Liver (tissue), 3 donors: ENCODE measurements around the gene PPWD1.

Experiments used
- ATF3 ChIP-seq: IDR thresholded peaks from 2 replicates; pipeline ENCODE4 v1.6.1; 2016; ENCODE audit warnings: antibody characterized with exemption
- EGR1 ChIP-seq, 2 donors: IDR thresholded peaks; 2 replicates each; pipeline ENCODE4 v1.6.1; 2016 to 2018; ENCODE audit warnings: antibody characterized with exemption in 2 of 2, low read depth in 2 of 2
- GABPA ChIP-seq, 2 donors: IDR thresholded peaks in 1 of 2; conservative IDR thresholded peaks in 1 of 2; 2 replicates each; pipeline ENCODE4 v1.6.1; 2016; ENCODE audit warnings: antibody characterized with exemption in 2 of 2, mild to moderate bottlenecking in 1 of 2, moderate library complexity in 1 of 2
- HNF4G ChIP-seq: IDR thresholded peaks from 2 replicates; pipeline ENCODE4 v1.6.1; 2016; ENCODE audit warnings: antibody characterized with exemption
- JUND ChIP-seq, 2 donors: IDR thresholded peaks; 2 replicates each; pipeline ENCODE4 v1.6.1; 2016; ENCODE audit warnings: antibody characterized with exemption in 2 of 2
- MAX ChIP-seq: IDR thresholded peaks from 2 replicates; pipeline ENCODE4 v1.6.1; 2016; ENCODE audit warnings: antibody characterized with exemption
- RAD21 ChIP-seq, 2 donors: IDR thresholded peaks; 2 replicates each; pipeline ENCODE4 v1.6.1; 2016; ENCODE audit warnings: antibody characterized with exemption in 2 of 2, mild to moderate bottlenecking in 2 of 2
- REST ChIP-seq: IDR thresholded peaks from 2 replicates; pipeline ENCODE4 v1.6.1; 2016; ENCODE audit warnings: antibody characterized with exemption, mild to moderate bottlenecking
- RXRA ChIP-seq, 2 donors: IDR thresholded peaks; 2 replicates each; pipeline ENCODE4 v1.6.1; 2017 to 2018; ENCODE audit warnings: antibody characterized with exemption in 2 of 2, mild to moderate bottlenecking in 1 of 2
- SP1 ChIP-seq: IDR thresholded peaks from 2 replicates; pipeline ENCODE4 v1.6.1; 2018; ENCODE audit warnings: antibody characterized with exemption, mild to moderate bottlenecking
- TAF1 ChIP-seq: conservative IDR thresholded peaks from 2 replicates; pipeline ENCODE4 v1.6.1; 2016; ENCODE audit warnings: antibody characterized with exemption, mild to moderate bottlenecking
- YY1 ChIP-seq: IDR thresholded peaks from 2 replicates; pipeline ENCODE4 v1.6.1; 2016; ENCODE audit warnings: antibody characterized with exemption, mild to moderate bottlenecking
- ZBTB33 ChIP-seq: IDR thresholded peaks from 2 replicates; pipeline ENCODE4 v1.6.1; 2016; ENCODE audit warnings: antibody characterized with exemption
- TF ChIP-seq, protein P1 (sequence below): fragments of 150-350 bp; IDR thresholded peaks from 2 replicates; pipeline ENCODE4 v1.5.1; 2017; ENCODE audit warnings: improper control_type of control experiment, low read depth, low read length; ENCODE audit not compliant: missing input control
- donor health status: healthy.
- donor health status: healthy.

DNA sequence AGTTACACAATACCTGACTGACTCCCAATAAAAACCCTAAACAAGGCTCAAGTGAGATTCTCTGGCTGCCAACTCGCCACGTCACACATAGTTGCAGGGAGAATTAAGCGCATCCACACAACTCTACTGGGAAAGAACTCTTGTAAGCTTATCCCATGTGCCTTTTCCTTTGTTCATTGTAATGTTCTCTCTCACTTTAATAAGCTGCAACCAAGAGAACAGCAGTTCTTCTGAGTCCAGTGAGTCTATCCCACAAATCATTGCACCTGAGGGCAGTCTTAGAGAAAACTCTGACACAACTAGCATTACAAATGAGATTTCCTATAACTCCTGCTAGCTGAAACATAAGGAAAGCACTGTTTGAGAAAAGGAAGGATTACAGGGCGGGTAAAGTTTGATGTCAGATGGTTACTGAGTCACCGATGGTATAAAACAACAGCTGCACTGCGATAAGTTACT, 27.5 kb upstream of the PPWD1 start:
- TF ChIP-seq RAD21 (IDR thresholded peaks at IDR 0.05), result no peak
- TF ChIP-seq, protein P1, sequence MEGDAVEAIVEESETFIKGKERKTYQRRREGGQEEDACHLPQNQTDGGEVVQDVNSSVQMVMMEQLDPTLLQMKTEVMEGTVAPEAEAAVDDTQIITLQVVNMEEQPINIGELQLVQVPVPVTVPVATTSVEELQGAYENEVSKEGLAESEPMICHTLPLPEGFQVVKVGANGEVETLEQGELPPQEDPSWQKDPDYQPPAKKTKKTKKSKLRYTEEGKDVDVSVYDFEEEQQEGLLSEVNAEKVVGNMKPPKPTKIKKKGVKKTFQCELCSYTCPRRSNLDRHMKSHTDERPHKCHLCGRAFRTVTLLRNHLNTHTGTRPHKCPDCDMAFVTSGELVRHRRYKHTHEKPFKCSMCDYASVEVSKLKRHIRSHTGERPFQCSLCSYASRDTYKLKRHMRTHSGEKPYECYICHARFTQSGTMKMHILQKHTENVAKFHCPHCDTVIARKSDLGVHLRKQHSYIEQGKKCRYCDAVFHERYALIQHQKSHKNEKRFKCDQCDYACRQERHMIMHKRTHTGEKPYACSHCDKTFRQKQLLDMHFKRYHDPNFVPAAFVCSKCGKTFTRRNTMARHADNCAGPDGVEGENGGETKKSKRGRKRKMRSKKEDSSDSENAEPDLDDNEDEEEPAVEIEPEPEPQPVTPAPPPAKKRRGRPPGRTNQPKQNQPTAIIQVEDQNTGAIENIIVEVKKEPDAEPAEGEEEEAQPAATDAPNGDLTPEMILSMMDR, result no peak
- no peak for TF ChIP-seq TAF1
- TF ChIP-seq REST, result no peak
- TF ChIP-seq EGR1 (IDR thresholded peaks at IDR 0.05; ENCODE audit: low read depth in 2 of 2), result no peak
- no peak for TF ChIP-seq YY1
- no peak for TF ChIP-seq MAX
- TF ChIP-seq ATF3, result no peak
- no peak for TF ChIP-seq RXRA (IDR thresholded peaks at IDR 0.05)
- no peak for TF ChIP-seq SP1
- no peak for TF ChIP-seq ZBTB33
- TF ChIP-seq GABPA (IDR thresholded peaks at IDR 0.05 in 1 of 2, conservative IDR thresholded peaks at IDR 0.05 in 1 of 2), result no peak
- no peak for TF ChIP-seq JUND (IDR thresholded peaks at IDR 0.05)
- no peak for TF ChIP-seq HNF4G
